Measurements from ENCODE around the gene FRY.
"Not testable (repeated sequence)": the region's sequence is repeated elsewhere in the genome, so short reads cannot be mapped to it uniquely, and the experiment has no call there.

FRY gene

DNA sequence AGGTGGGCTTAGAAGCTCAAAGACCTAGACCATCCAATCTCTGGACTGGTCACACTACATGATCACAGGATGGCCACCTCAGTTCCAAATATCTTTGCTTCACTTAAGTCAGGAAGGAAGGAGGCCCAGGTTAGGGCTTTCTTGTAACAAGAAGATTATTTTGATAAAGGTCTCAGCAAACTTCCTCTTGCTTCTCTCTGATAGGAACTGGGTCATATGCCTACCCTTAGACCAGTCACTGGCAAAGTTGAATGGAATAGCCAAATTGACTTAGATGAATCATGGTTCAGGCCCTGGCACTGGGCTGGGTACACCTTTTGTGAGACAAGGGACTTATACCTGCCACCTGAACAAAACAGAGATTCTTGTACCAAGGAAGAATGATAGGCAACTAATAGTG lies 11.0 kb downstream of the FRY start:
- H3K9me3 Mint-ChIP-seq = no peaks in the 10 kb centered on the region
- H3K4me3 Mint-ChIP-seq = no peak overlapping the region
- peaks cover 17% of the 10 kb centered on the region for H3K4me1 Mint-ChIP-seq (ENCODE audit: low read depth)
- H3K27me3 Mint-ChIP-seq = no peaks in the 10 kb centered on the region
- no peak overlapping the region for H3K27ac Mint-ChIP-seq
- H3K36me3 Mint-ChIP-seq (ENCODE audit: low read depth) = no peaks in the 10 kb centered on the region

DNA sequence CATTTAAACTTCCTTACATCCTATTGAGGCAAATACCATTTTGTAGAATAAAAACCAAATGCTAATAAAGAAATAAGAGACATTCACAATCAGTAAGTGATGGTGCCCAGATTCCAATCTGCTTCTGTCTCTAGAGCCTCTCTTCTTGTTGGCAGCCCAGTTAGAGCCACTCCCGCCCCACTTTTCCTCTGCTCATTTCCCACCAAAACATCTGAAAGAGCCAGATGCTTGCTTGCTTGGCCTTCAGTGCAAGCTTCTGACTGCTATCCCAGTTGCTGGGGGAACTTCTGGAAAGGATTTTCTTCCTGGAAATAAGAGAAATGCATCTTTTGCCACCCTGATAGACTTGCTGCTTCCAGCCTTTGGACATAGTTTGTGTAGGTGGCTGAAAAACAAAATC lies 12.9 kb downstream of the FRY start:
- H3K36me3 Mint-ChIP-seq (ENCODE audit: low read depth) = no peaks in the 10 kb centered on the region
- H3K4me3 Mint-ChIP-seq = no peak overlapping the region
- H3K4me1 Mint-ChIP-seq (ENCODE audit: low read depth) = peaks cover 29% of the 10 kb centered on the region
- H3K27ac Mint-ChIP-seq = no peak overlapping the region
- H3K27me3 Mint-ChIP-seq = no peaks in the 10 kb centered on the region
- H3K9me3 Mint-ChIP-seq = no peaks in the 10 kb centered on the region

DNA sequence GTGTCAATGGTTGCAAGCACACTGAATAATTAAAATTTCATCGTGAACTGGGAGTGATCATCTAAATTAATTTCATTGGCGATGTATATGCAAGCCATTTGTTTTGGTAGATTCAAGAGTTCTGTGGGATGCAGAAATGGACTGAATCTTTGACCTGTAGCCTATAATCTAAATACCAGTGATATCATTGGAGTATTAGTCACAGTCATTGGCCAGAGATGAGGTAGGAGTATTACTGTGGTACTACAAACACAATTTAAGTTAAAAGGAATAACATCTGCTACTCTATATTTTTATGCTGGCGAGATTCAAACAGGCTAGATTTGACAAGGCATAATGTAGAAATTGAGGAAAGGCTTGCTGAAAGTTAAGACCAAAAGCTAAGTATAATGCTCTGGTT lies 14.0 kb downstream of the FRY start:
- Mint-ChIP-seq H3K9me3 (no peaks in the 10 kb centered on the region), H3K4me3 (no peak overlapping the region), H3K27me3 (no peaks in the 10 kb centered on the region), H3K36me3 (ENCODE audit: low read depth) (no peaks in the 10 kb centered on the region), H3K27ac (peak overlapping the region; percentile 73), H3K4me1 (ENCODE audit: low read depth) (peaks cover 29% of the 10 kb centered on the region)

DNA sequence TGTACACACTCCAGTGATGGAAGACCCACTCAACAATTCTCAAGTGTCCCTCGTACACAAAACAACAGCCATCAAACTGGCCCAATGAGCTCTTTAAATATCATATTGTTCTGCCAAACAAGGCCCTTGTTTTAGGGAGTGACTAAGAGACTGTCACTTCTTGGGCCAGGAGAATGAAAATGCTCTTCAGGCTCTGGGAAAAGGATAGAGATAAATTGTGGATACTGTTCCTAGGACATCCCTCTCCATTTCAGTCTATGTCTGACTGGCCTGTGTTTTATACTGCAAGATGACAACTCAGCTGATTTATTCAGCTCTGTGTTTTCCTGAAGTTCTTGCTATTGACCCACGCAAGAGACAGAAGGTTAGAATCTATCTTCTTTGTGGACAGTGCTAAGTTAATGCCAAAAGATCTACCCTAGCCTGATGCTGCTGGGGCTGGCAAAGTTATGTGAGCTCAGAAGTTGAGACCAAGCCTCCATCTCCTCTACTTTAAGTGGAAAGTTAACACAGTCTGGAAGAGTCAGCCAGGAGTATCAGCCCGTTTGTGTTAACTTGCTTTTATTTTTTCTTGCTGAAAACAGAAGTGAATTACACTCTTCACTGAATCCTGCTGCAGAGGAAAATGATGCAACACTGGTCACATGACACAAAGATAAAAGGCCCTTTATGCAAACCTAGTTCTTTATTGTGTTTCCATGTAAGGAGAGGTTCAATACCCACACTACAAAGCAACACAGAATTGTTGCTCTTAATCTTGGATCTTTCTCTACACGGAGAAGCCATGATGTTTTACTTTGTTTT lies 14.6 kb downstream of the FRY start:
- H3K36me3 Mint-ChIP-seq (ENCODE audit: low read depth) = no peaks in the 10 kb centered on the region
- no peaks in the 10 kb centered on the region for H3K9me3 Mint-ChIP-seq
- peaks cover 29% of the 10 kb centered on the region for H3K4me1 Mint-ChIP-seq (ENCODE audit: low read depth)
- H3K4me3 Mint-ChIP-seq = no peak overlapping the region
- H3K27ac Mint-ChIP-seq = peak overlapping the region; percentile 73
- no peaks in the 10 kb centered on the region for H3K27me3 Mint-ChIP-seq

DNA sequence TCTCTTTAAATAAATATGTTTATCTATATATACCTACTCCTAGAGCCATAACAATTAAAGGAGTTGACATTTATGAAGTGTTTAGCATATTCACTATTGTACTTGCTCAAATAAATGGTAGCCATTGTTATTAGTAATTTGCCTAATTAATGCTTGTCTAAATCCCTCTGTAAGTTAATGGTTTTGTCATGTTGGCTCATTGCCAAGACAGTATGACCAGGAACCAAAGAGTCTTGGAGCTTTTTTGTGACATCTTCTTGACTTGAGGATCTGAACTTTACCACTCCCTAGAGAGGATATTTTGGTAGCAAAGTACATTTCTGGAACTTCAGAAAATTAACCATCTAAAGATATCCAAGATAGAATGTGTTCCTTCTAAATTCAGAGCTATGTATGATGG lies 15.5 kb downstream of the FRY start:
- H3K4me1 Mint-ChIP-seq (ENCODE audit: low read depth) = peaks cover 23% of the 10 kb centered on the region
- no peaks in the 10 kb centered on the region for H3K27me3 Mint-ChIP-seq
- no peak overlapping the region for H3K4me3 Mint-ChIP-seq
- no peak overlapping the region for H3K27ac Mint-ChIP-seq
- H3K9me3 Mint-ChIP-seq = no peaks in the 10 kb centered on the region
- no peaks in the 10 kb centered on the region for H3K36me3 Mint-ChIP-seq (ENCODE audit: low read depth)

DNA sequence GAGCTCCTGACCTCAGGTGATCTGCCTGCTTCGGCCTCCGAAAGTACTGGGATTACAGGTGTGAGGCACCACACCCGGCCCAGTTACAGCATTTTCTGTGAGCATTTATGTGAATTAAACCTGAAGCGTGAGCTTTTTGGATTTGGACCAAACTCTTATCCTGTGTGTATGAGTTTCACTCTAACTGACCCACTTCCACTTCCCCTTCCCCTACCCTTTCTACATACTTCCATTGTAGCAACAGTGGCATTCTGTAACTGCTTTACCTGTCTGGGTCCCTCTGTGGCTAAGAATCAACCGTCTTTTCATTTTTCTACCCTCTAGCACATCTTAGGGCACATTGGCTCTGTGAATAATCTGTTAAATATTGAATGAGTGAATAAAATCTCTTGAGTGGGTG lies 16.2 kb downstream of the FRY start:
- no peaks in the 10 kb centered on the region for H3K27me3 Mint-ChIP-seq
- no peak overlapping the region for H3K4me3 Mint-ChIP-seq
- no peaks in the 10 kb centered on the region for H3K36me3 Mint-ChIP-seq (ENCODE audit: low read depth)
- H3K27ac Mint-ChIP-seq = no peak overlapping the region
- H3K9me3 Mint-ChIP-seq = no peaks in the 10 kb centered on the region
- H3K4me1 Mint-ChIP-seq (ENCODE audit: low read depth) = peaks cover 23% of the 10 kb centered on the region

DNA sequence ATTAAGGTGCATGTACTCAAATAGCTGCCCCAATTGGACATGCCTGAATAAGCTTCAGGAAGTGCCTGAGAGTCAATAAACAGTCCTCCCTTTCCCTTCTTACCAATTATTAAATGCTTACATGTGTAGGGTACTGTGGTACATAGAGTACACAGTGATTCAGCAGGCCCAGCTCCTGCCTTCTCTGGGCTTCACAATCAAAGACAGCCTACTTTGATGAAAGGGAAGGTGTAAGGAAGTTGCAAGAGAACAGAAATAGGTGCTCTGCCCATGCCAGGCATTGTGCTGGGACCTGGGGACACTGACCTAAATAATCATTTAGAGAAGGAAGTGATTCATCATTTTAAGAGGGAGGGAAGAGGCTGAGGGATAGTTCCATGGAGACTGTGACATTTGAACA lies 17.2 kb downstream of the FRY start:
- H3K27me3 Mint-ChIP-seq = no peaks in the 10 kb centered on the region
- H3K4me1 Mint-ChIP-seq (ENCODE audit: low read depth) = peaks cover 23% of the 10 kb centered on the region
- H3K27ac Mint-ChIP-seq = no peak overlapping the region
- H3K9me3 Mint-ChIP-seq = no peaks in the 10 kb centered on the region
- no peaks in the 10 kb centered on the region for H3K36me3 Mint-ChIP-seq (ENCODE audit: low read depth)
- H3K4me3 Mint-ChIP-seq = no peak overlapping the region

DNA sequence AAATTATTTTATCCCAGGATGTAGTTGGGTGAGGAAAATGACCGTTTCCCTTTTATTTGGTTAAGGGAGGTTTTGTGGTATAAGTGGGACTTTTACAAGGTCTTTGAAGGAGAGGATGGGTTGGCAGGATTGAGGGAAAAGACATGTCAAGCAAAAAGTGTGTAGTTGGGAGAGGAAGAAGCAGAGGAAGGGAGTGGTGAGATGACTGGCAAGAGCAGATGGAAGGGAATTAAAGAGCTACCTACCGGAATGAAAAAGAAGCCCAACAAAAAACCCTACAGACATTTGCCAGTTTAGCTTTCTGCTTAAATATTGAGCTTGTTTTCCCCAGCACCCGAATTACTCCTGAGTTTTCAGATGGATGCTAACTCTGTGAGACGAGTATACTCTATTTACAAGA lies 19.6 kb downstream of the FRY start:
- Mint-ChIP-seq H3K4me1 (ENCODE audit: low read depth) (peaks cover 21% of the 10 kb centered on the region), H3K27ac (no peak overlapping the region), H3K27me3 (peaks cover 3% of the 10 kb centered on the region), H3K4me3 (no peak overlapping the region), H3K9me3 (no peaks in the 10 kb centered on the region), H3K36me3 (ENCODE audit: low read depth) (no peaks in the 10 kb centered on the region)

DNA sequence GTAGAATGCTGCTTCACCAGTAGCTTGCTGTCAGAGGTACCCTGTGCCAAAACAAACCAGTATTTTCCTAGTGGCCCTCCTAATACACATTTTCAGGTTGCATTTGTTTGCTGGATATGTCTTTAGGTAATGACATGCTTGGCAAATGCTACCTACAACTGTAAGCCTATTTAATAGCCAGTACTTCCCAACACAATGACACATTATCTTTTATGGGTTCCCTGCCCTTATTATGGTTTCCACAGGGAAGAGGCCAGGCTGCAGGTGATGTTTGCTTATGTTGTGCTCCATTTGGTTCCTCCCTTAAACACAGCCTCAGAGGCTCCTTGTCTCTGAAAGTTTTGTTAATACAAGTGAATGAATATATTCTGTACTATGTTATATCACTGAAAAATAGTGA lies 24.7 kb downstream of the FRY start:
- Mint-ChIP-seq H3K27ac (no peak overlapping the region), H3K4me3 (no peak overlapping the region), H3K27me3 (peaks cover 3% of the 10 kb centered on the region), H3K36me3 (ENCODE audit: low read depth) (no peaks in the 10 kb centered on the region), H3K4me1 (ENCODE audit: low read depth) (no peaks in the 10 kb centered on the region), H3K9me3 (no peaks in the 10 kb centered on the region)

DNA sequence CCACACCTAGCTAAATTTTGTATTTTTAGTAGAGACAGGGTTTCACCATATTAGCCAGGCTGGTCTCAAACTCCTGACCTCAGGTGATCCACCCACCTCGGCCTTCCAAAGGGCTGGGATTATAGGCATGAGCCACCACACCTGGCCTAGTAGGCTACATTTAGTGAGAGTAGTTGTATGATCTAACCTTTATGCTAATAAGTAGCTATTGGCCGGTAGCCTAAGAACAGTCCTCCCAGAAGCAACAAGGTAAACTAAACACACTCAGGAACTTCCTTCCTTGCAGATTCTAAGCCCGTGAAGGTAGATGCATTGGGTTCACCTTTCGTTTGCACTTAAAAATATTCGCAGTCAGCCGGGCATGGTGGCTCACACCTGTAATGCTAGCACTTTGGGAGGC lies 25.8 kb downstream of the FRY start:
- H3K9me3 Mint-ChIP-seq = not testable (repeated sequence)

DNA sequence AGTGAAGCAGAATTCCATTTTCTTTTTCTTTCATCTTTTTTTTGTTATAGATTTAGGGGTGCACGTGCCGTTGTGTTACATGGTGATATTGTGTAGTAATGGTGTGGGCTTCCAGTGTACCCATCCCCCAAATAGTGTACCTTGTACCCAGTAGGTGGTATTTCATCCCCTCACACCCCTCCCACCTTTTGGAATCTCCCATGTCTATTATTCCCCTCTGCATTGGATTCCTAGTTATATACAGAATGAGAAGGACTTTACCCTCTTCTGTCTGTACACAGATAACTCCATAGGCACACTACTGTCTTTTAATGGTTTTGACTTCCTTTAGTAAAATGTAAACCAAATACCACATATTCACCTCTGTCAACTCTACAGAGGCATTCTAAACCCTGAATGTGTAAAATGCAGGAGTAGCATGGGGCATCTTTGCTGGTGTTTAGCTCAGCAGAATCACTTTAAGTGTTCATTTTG lies 28.0 kb downstream of the FRY start:
- Mint-ChIP-seq H3K4me3 (no peak overlapping the region), H3K36me3 (ENCODE audit: low read depth) (no peaks in the 10 kb centered on the region), H3K9me3 (no peaks in the 10 kb centered on the region), H3K27me3 (peaks cover 3% of the 10 kb centered on the region), H3K27ac (no peak overlapping the region), H3K4me1 (ENCODE audit: low read depth) (no peaks in the 10 kb centered on the region)

More for the DNA sequence above, 25.8 kb downstream of the FRY start:
- H3K27ac Mint-ChIP-seq; H3K36me3 Mint-ChIP-seq (ENCODE audit: low read depth); H3K4me1 Mint-ChIP-seq (ENCODE audit: low read depth); H3K27me3 Mint-ChIP-seq; H3K4me3 Mint-ChIP-seq: not testable (repeated sequence)

DNA sequence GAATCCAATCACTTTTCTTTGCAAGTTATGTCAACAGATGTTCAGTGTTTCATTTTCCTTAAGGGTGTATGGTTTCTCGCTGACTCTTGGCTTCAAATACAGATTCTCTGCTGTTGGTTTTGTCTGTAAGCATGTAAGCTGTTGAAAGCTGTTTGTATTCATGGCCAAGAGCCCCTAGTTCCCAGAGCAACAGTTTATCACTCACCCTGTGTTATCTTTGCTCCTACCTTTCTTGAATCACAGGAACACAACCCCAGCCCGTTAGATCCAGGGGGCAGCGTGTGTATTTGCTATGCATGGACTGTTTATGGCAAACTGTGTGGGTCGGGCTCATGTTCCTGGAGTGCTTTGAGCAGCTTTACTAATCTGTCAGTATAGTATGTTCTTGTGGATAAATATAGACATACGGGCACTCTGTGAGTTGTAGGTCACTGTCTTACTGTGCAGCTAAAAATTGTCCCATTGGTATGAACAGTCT lies 28.9 kb downstream of the FRY start:
- Mint-ChIP-seq H3K4me1 (ENCODE audit: low read depth) (no peaks in the 10 kb centered on the region), H3K9me3 (no peaks in the 10 kb centered on the region), H3K27me3 (peaks cover 1% of the 10 kb centered on the region), H3K4me3 (no peak overlapping the region), H3K27ac (no peak overlapping the region), H3K36me3 (ENCODE audit: low read depth) (no peaks in the 10 kb centered on the region)

DNA sequence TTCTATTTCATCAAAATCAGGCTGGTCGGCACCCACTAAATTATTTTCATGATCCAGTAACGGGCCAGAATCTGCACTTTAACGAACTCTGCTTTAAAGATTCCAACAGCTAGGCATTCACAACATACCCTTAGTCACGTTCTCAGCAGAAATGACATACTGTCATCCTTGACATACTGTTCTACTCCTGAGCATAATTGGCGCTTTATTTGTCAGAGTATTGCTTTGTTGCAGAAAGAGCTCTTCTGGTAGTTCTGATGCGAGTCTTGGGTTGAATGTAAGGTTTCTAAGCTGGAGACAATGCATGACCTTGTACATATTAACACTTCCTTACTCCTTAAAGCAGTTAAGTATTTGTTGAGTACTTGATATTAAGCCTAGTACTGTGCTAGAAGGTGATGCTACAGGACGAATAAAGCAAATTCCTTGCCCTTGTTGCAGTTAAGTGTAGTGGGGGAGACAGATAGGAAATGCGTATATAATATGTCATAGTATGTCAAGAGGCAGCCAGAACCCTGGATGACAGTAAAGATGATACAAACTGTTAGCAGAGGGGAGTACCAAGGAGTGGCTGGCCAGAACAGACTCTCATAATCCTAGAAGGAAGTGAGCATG lies 32.2 kb downstream of the FRY start:
- Mint-ChIP-seq H3K27ac (no peak overlapping the region), H3K4me3 (no peak overlapping the region), H3K36me3 (ENCODE audit: low read depth) (no peaks in the 10 kb centered on the region), H3K4me1 (ENCODE audit: low read depth) (no peaks in the 10 kb centered on the region), H3K27me3 (no peaks in the 10 kb centered on the region), H3K9me3 (no peaks in the 10 kb centered on the region)

DNA sequence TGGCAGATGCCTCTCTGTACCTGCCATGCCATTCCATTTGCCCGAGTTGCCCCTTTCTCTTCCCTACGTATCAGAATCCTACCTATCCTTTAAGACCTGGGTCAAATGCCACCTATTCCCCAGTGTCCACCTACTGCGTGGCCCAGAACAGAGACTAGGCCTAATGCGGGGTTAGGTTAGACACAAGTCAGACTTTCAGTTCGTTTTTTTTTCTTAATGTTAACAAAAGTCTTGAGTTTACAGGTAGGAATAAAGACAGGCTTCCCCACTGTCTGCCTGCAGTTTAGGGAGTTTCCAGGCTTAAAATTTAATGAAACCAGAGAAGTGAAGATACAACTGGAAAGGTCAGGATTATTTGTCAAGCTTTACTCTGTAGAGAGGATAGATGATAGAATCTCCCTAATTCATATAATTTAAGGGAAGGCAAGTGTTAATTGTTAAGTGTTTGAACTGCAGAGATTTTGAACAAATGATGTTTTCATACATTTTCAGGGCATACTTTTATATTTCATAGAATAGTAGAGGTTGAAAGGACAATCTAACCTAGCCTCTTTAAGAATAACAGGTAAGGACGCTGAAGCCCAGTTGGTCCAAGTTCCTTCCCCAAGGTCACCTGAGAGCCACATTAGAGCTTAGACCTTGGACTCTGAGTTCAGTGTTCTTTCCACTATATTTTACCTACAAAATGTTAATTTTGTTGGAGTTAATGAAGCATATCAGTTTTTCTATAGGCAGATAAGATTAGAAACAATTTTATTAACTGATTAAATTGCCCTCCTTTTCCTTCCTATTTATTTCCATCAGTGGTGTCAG lies 35.8 kb downstream of the FRY start:
- Mint-ChIP-seq H3K36me3 (ENCODE audit: low read depth) (no peaks in the 10 kb centered on the region), H3K27me3 (no peaks in the 10 kb centered on the region), H3K4me1 (ENCODE audit: low read depth) (no peaks in the 10 kb centered on the region), H3K4me3 (no peak overlapping the region), H3K27ac (no peak overlapping the region), H3K9me3 (no peaks in the 10 kb centered on the region)

DNA sequence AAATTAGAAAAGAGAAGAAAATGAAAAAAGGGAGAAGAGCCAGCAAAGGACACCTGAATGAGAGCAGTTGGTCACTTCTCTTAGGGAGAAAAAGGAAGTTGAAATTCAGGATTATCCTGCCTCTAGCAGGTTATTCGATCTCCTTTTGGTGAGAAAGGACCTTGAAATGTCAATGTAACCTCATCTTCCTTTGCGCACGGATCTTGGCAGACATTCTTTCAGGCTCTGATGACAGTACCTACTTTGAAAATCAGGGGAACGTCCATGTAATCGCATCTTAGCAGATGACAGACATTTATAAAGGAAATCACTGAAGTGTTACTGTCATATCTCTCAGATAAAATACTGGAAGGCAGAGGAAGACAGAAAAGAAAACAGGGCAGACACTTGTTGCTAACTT lies 36.7 kb downstream of the FRY start:
- no peak overlapping the region for H3K4me3 Mint-ChIP-seq
- no peaks in the 10 kb centered on the region for H3K27me3 Mint-ChIP-seq
- H3K27ac Mint-ChIP-seq = no peak overlapping the region
- no peaks in the 10 kb centered on the region for H3K36me3 Mint-ChIP-seq (ENCODE audit: low read depth)
- H3K9me3 Mint-ChIP-seq = no peaks in the 10 kb centered on the region
- no peaks in the 10 kb centered on the region for H3K4me1 Mint-ChIP-seq (ENCODE audit: low read depth)

Data from stimulated activated naive CD8-positive, alpha-beta T cell treated with anti-CD3 and anti-CD28 coated beads, Interleukin-15, Interleukin-2, amounts not matched to agents 100 ng/mL and 50 ng/mL, for 24 hours (primary cell).